Calu3 (cell line): ENCODE results near the gene C9orf50. TPM values are rescaled to one million over a fixed set of nuclear protein-coding genes. Genes with fewer than 3 reads are reported as not detected.
A peak's percentile ranks its signal among the peaks of the same experiment; 100 is the strongest.

ENCODE experiments used
- BruUV-seq: library from RNA; stranded (reverse); fragments of 400-500 nt; replicated peaks from 2 replicates; lab custom pipeline; 2021; lab: Mats Ljungman, UMichigan
- CTCF ChIA-PET: fragments of 300-600 bp; sonication (Branson Sonifier 250); formaldehyde crosslinking; loops from one replicate; lab custom pipeline; 2022; ENCODE audit warnings: antibody characterized with exemption; lab: Charles Lee
- DNase-seq: peaks from one replicate; pipeline ENCODE4 v3.0.0; 2022
- H3K27ac Mint-ChIP-seq: one replicate; pipeline ENCODE4 v1.8.0; 2022; ENCODE audit warnings: mixed read lengths; ENCODE audit not compliant: unreplicated experiment
- H3K27me3 Mint-ChIP-seq: one replicate; pipeline ENCODE4 v1.8.0; 2022; ENCODE audit warnings: mixed read lengths; ENCODE audit not compliant: unreplicated experiment
- H3K36me3 Mint-ChIP-seq: one replicate; pipeline ENCODE4 v1.8.0; 2022; ENCODE audit warnings: mild to moderate bottlenecking, moderate library complexity, mixed read lengths; ENCODE audit not compliant: insufficient read depth, unreplicated experiment
- H3K4me1 Mint-ChIP-seq: one replicate; pipeline ENCODE4 v1.8.0; 2022; ENCODE audit warnings: mild to moderate bottlenecking, low read depth, mixed read lengths; ENCODE audit not compliant: unreplicated experiment
- H3K4me3 Mint-ChIP-seq: one replicate; pipeline ENCODE4 v1.8.0; 2022; ENCODE audit warnings: mild to moderate bottlenecking, low read depth, moderate library complexity, mixed read lengths; ENCODE audit not compliant: unreplicated experiment
- H3K9me3 Mint-ChIP-seq: one replicate; pipeline ENCODE4 v1.8.0; 2022; ENCODE audit warnings: low read depth, mixed read lengths; ENCODE audit not compliant: unreplicated experiment
- CTCF ChIP-seq: fragments of 200-600 bp; IDR thresholded peaks from one replicate; pipeline ENCODE4 v1.8.0; 2022; ENCODE audit warnings: antibody characterized with exemption; ENCODE audit not compliant: unreplicated experiment
- intact Hi-C: fragments of 100-400 bp; cut with micrococcal nuclease; formaldehyde crosslinking; loops from one replicate; pipeline ENCODE4 v1.10.0; 2022; ENCODE audit not compliant: unreplicated experiment
- total RNA-seq: library from RNA; stranded (reverse); gene quantifications from 2 replicates; pipeline ENCODE4 v1.2.3, GENCODE V29; 2022

The C9orf50 gene
- total RNA-seq, 1 experiment from 2014 or later, result not detected

- TF ChIP-seq CTCF, result no peak
- Mint-ChIP-seq H3K4me1 (no peaks in the 10 kb centered on the region), H3K36me3 (no peaks in the 10 kb centered on the region), H3K27me3 (peaks cover 29% of the 10 kb centered on the region), H3K9me3 (no peaks in the 10 kb centered on the region), H3K4me3 (no peak overlapping the region), H3K27ac (no peak overlapping the region)
- BruUV-seq, result no TSS peak
- intact Hi-C loops, result no loop called here
- DNase-seq, result no peak
- CTCF ChIA-PET, result no interaction called here
Measured at GRCh38 chr9:129667378-129667777, 46.5 kb upstream of the C9orf50 start.

GRCh38 chr9:129666575-129666974 lies 45.7 kb upstream of the C9orf50 start:
- no peak overlapping the region for H3K27ac Mint-ChIP-seq
- H3K9me3 Mint-ChIP-seq, result no peaks in the 10 kb centered on the region
- intact Hi-C loops, result no loop called here
- H3K27me3 Mint-ChIP-seq, result peaks cover 24% of the 10 kb centered on the region
- H3K36me3 Mint-ChIP-seq, result no peaks in the 10 kb centered on the region
- BruUV-seq, result no TSS peak
- CTCF ChIA-PET, result no interaction called here
- no peaks in the 10 kb centered on the region for H3K4me1 Mint-ChIP-seq
- DNase-seq, result no peak
- H3K4me3 Mint-ChIP-seq, result no peak overlapping the region
- TF ChIP-seq CTCF, result no peak

GRCh38 chr9:129665814-129666520 lies 45.1 kb upstream of the C9orf50 start:
- H3K27me3 Mint-ChIP-seq, result peaks cover 29% of the 10 kb centered on the region
- H3K36me3 Mint-ChIP-seq, result no peaks in the 10 kb centered on the region
- TF ChIP-seq CTCF, result no peak
- H3K4me3 Mint-ChIP-seq, result no peak overlapping the region
- DNase-seq, result no peak
- no peaks in the 10 kb centered on the region for H3K9me3 Mint-ChIP-seq
- H3K4me1 Mint-ChIP-seq, result no peaks in the 10 kb centered on the region
- no TSS peak for BruUV-seq
- intact Hi-C loops, result no loop called here
- no peak overlapping the region for H3K27ac Mint-ChIP-seq
- CTCF ChIA-PET, result no interaction called here

DNA sequence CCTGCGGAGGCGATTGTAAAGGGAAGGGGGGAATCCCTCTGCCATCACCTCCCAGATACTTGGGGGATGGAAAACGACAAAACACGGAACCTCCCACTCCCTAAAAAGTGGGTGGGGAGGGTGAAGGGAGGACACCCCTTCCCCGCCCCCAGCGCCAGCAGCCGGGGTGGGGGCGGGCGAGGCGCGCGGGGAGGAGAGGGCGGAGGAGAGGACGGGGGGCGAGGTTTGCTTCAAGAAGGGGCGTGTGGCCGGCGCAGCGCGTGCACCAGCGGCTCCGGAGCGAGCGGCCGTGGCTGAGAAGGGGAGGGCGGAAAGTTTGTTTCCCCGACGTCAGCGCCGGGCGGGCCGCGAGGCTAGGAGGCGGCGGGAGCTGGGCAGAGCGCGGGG lies 44.5 kb upstream of the C9orf50 start, which contains the start of gene PRRX2:
Gene PRRX2, plus strand, starts transcription at position 259 of the 387 bp plus-strand sequence. CDS start 221 bp downstream, outside the sequence.
- CTCF ChIA-PET, result no interaction called here
- peaks cover 35% of the 10 kb centered on the region for H3K27me3 Mint-ChIP-seq

More for the DNA sequence above, 44.5 kb upstream of the C9orf50 start, which contains the start of gene PRRX2:
- intact Hi-C loops, result no loop called here
- DNase-seq, result no peak
- no peak for TF ChIP-seq CTCF
- no TSS peak for BruUV-seq
- no peaks in the 10 kb centered on the region for H3K9me3 Mint-ChIP-seq
- no peaks in the 10 kb centered on the region for H3K4me1 Mint-ChIP-seq
- H3K4me3 Mint-ChIP-seq, result peak within 1 kb of the TSS; percentile 39
- H3K36me3 Mint-ChIP-seq, result no peaks in the 10 kb centered on the region
- H3K27ac Mint-ChIP-seq, result no peak within 1 kb of the TSS
